Chondrocyte (in vitro differentiated cells): ENCODE measurements around the gene RPL10L. TPM values are rescaled to one million over a fixed set of nuclear protein-coding genes. Genes with fewer than 3 reads are reported as not detected.

ENCODE experiments used
- DNase-seq: peaks from one replicate; pipeline ENCODE4 v3.0.0; 2021; ENCODE audit warnings: mixed read lengths, low spot score
- H3K27ac Mint-ChIP-seq: one replicate; pipeline ENCODE4 v1.8.0; 2021; ENCODE audit warnings: mild to moderate bottlenecking, moderate library complexity, mixed read lengths; ENCODE audit not compliant: unreplicated experiment
- H3K27me3 Mint-ChIP-seq: 2 replicates; pipeline ENCODE4 v1.8.0; 2021; ENCODE audit warnings: low read depth, mixed read lengths
- H3K36me3 Mint-ChIP-seq: 2 replicates; pipeline ENCODE4 v1.8.0; 2021; ENCODE audit warnings: low read depth, mixed read lengths
- H3K4me1 Mint-ChIP-seq: 2 replicates; pipeline ENCODE4 v1.8.0; 2021; ENCODE audit warnings: low read depth, mild to moderate bottlenecking, mixed read lengths
- H3K4me3 Mint-ChIP-seq: one replicate; pipeline ENCODE4 v1.8.0; 2021; ENCODE audit warnings: mild to moderate bottlenecking, moderate library complexity, mixed read lengths; ENCODE audit not compliant: unreplicated experiment
- H3K9me3 Mint-ChIP-seq: 2 replicates; pipeline ENCODE4 v1.8.0; 2021; ENCODE audit warnings: low read depth, mixed read lengths
- CTCF ChIP-seq: fragments of 200-600 bp; sonication (generic); IDR thresholded peaks from 2 replicates; pipeline ENCODE4 v1.5.0; 2021; ENCODE audit warnings: antibody characterized with exemption, mild to moderate bottlenecking, moderate library complexity
- long read RNA-seq: library from polyadenylated mRNA; stranded (forward); transcript quantifications from one replicate; pipeline ENCODE4 v2.0.0, GENCODE V29; 2021
- total RNA-seq: library from RNA; stranded (reverse); gene quantifications from 3 replicates; pipeline ENCODE4 v1.2.1, GENCODE V29; 2021

Gene RPL10L
- total RNA-seq, result not detected in 3 replicates
- long read RNA-seq, result 0 reads

GRCh38 chr14:46651526-46652144, at the start of gene RPL10L:
Gene RPL10L, minus strand, starts transcription at chr14:46651781. Its CDS starts 45 bp downstream, at chr14:46651736.
- H3K27ac Mint-ChIP-seq, result peak within 1 kb of the TSS; percentile 43
- peak; percentile 28 for TF ChIP-seq CTCF

GRCh38 chr14:46691819-46692218, 40.2 kb upstream of the RPL10L start:
- H3K4me1 Mint-ChIP-seq, result no peaks in the 10 kb centered on the region
- no peaks in the 10 kb centered on the region for H3K36me3 Mint-ChIP-seq
- no peak for DNase-seq
- peaks cover 2% of the 10 kb centered on the region for H3K27me3 Mint-ChIP-seq
- no peaks in the 10 kb centered on the region for H3K9me3 Mint-ChIP-seq
- H3K4me3 Mint-ChIP-seq, result no peak overlapping the region
- no peak overlapping the region for H3K27ac Mint-ChIP-seq
- no peak for TF ChIP-seq CTCF

More at GRCh38 chr14:46651526-46652144, at the start of gene RPL10L:
- H3K27me3 Mint-ChIP-seq, result no peaks in the 10 kb centered on the region
- no peaks in the 10 kb centered on the region for H3K4me1 Mint-ChIP-seq
- no peaks in the 10 kb centered on the region for H3K36me3 Mint-ChIP-seq
- no peak within 1 kb of the TSS for H3K4me3 Mint-ChIP-seq
- no peak for DNase-seq
- peaks cover 2% of the 10 kb centered on the region for H3K9me3 Mint-ChIP-seq

- Mint-ChIP-seq H3K4me1 (no peaks in the 10 kb centered on the region), H3K9me3 (peaks cover 22% of the 10 kb centered on the region), H3K27ac (no peak overlapping the region), H3K27me3 (peaks cover 2% of the 10 kb centered on the region), H3K4me3 (no peak overlapping the region), H3K36me3 (no peaks in the 10 kb centered on the region)
- no peak for TF ChIP-seq CTCF
- no peak for DNase-seq
Measured at GRCh38 chr14:46686652-46687051, 35.1 kb upstream of the RPL10L start.

GRCh38 chr14:46672128-46672527, 20.5 kb upstream of the RPL10L start:
- Mint-ChIP-seq H3K4me1 (no peaks in the 10 kb centered on the region), H3K27ac (no peak overlapping the region), H3K27me3 (peaks cover 3% of the 10 kb centered on the region), H3K4me3 (no peak overlapping the region), H3K36me3 (no peaks in the 10 kb centered on the region), H3K9me3 (peaks cover 8% of the 10 kb centered on the region)
- no peak for TF ChIP-seq CTCF
- DNase-seq, result no peak

- H3K36me3 Mint-ChIP-seq, result no peaks in the 10 kb centered on the region
- H3K4me3 Mint-ChIP-seq, result no peak overlapping the region
- H3K4me1 Mint-ChIP-seq, result no peaks in the 10 kb centered on the region
- TF ChIP-seq CTCF, result no peak
- peaks cover 3% of the 10 kb centered on the region for H3K27me3 Mint-ChIP-seq
- no peak overlapping the region for H3K27ac Mint-ChIP-seq
- peaks cover 8% of the 10 kb centered on the region for H3K9me3 Mint-ChIP-seq
- no peak for DNase-seq
Measured at GRCh38 chr14:46663382-46663781, 11.8 kb upstream of the RPL10L start.
